GM12891 (cell line): ENCODE results near the gene ACTL7B.

Experiments
- POLR2A ChIP-seq: IDR thresholded peaks from 2 replicates; pipeline ENCODE4 v1.6.1; 2011; ENCODE audit warnings: low read depth, low read length, control low read depth
- POLR2AphosphoS5 ChIP-seq: IDR thresholded peaks from 2 replicates; pipeline ENCODE4 v1.6.1; 2011; ENCODE audit warnings: low read depth, low read length, control low read depth
- TAF1 ChIP-seq: IDR thresholded peaks from 2 replicates; pipeline ENCODE4 v1.6.1; 2011; ENCODE audit warnings: low read depth, low read length, control low read depth

DNA sequence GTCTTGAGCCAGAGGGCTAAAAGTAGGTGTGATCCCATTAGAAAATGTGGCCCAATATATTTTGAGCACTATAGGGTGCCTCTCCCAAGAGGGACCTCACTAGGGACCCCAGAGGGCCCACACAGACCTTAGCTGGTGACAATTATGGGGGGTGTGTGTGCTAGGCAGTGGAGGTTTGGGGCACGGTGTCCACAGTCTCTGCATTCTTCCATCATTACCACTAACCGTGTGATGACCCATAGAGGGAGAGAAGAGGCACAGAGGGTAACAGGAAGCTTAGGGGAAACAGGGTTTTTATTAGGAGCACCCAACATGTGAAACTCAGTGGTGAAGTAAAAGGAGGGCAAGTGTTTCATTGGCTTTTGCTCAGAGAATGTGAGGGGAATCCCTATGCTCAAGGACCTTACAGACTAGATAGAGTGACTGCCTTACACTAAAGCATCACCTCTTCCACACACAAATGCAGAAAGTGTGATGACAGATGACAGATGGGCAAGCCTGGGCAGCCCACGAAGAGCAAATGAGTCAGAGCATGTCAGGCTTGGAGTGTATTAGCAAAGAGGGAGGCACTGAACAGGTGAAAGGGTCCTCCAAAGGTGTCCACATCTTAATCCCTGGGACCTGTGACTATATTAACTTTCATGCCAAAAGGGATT is 3.8 kb upstream of the ACTL7B start:
- TF ChIP-seq TAF1, result no peak
- no peak for TF ChIP-seq POLR2A
- no peak for TF ChIP-seq POLR2AphosphoS5
